LoVo (cell line): ENCODE measurements around the gene ITGB7.

Experiments
- DNase-seq: peaks from one replicate; pipeline ENCODE4 v3.0.0-alpha.2; 2016; ENCODE audit warnings: low spot score

ITGB7 gene

GRCh38 chr12:53145383-53146260 is 61.4 kb downstream of the ITGB7 start:
- no peak for DNase-seq

DNA sequence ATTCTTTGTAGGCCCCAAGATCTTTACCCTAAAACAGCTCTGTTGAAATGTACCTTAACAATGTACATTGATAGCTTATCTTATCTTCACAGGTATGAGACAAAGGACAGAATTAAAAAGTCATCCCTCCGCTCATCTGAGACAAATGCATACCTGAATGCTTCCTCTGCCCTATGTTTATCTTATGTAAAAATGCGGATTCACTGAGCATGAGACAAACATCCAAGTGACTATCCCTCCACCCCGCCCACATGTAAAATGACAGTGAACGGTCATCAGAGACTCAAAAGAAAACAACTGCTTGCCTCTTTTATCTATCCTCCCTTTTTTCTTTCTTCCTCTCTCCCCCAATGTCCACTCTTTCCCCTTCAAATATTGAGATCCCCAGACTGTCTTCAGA is 63.7 kb downstream of the ITGB7 start:
- no peak for DNase-seq
